Hindlimb muscle (tissue), 1 donor: ENCODE measurements around the gene CACNA2D3. TPM values are rescaled to one million over a fixed set of nuclear protein-coding genes. Genes with fewer than 3 reads are reported as not detected.

Experiments
- DNase-seq: peaks from one replicate; pipeline ENCODE4 v3.0.0-alpha.2; 2013
- polyA plus RNA-seq: library from polyadenylated mRNA; unstranded; fragments of 120-200 nt; gene quantifications from one replicate; pipeline ENCODE4 v1.2.1, GENCODE V29; 2013; ENCODE audit not compliant: insufficient read length

The CACNA2D3 gene
- polyA plus RNA-seq, 1 donor = 2.4 TPM

- no peak for DNase-seq
Measured at GRCh38 chr3:54537506-54537905, 415.2 kb downstream of the CACNA2D3 start.

GRCh38 chr3:54538346-54538745, 416.0 kb downstream of the CACNA2D3 start:
- no peak for DNase-seq

- DNase-seq = no peak
Measured at GRCh38 chr3:54541369-54541768, 419.0 kb downstream of the CACNA2D3 start.

GRCh38 chr3:54543446-54543845, 421.1 kb downstream of the CACNA2D3 start:
- no peak for DNase-seq

GRCh38 chr3:54547051-54547450, 424.7 kb downstream of the CACNA2D3 start:
- DNase-seq = no peak

GRCh38 chr3:54547846-54548245, 425.5 kb downstream of the CACNA2D3 start:
- no peak for DNase-seq

- DNase-seq = no peak
Measured at GRCh38 chr3:54549607-54550220, 427.4 kb downstream of the CACNA2D3 start.

GRCh38 chr3:54550221-54550977, 428.0 kb downstream of the CACNA2D3 start:
- DNase-seq = no peak

- no peak for DNase-seq
Measured at GRCh38 chr3:54556630-54557029, 434.3 kb downstream of the CACNA2D3 start.

- DNase-seq = no peak
Measured at GRCh38 chr3:54557538-54558428, 435.4 kb downstream of the CACNA2D3 start.

- no peak for DNase-seq
Measured at GRCh38 chr3:54563501-54564200, 441.3 kb downstream of the CACNA2D3 start.

- DNase-seq = no peak
Measured at GRCh38 chr3:54564374-54564925, 442.1 kb downstream of the CACNA2D3 start.

GRCh38 chr3:54565956-54566355, 443.6 kb downstream of the CACNA2D3 start:
- DNase-seq = no peak

GRCh38 chr3:54567949-54568348, 445.6 kb downstream of the CACNA2D3 start:
- no peak for DNase-seq

- no peak for DNase-seq
Measured at GRCh38 chr3:54570008-54570407, 447.7 kb downstream of the CACNA2D3 start.

GRCh38 chr3:54572197-54572895, 450.0 kb downstream of the CACNA2D3 start:
- DNase-seq = no peak

- DNase-seq = no peak
Measured at GRCh38 chr3:54573858-54574257, 451.5 kb downstream of the CACNA2D3 start.

GRCh38 chr3:54574906-54575617, 452.7 kb downstream of the CACNA2D3 start:
- no peak for DNase-seq

- DNase-seq = no peak
Measured at GRCh38 chr3:54575618-54575960, 453.2 kb downstream of the CACNA2D3 start.

- no peak for DNase-seq
Measured at GRCh38 chr3:54577313-54577712, 455.0 kb downstream of the CACNA2D3 start.

GRCh38 chr3:54578417-54578816, 456.1 kb downstream of the CACNA2D3 start:
- DNase-seq = no peak
